NCI-H748 (cell line): Measurements from ENCODE around the gene COL4A6.
A peak's percentile ranks its signal among the peaks of the same experiment; 100 is the strongest.

ENCODE experiments used
- DNase-seq: peaks from one replicate; lab custom pipeline; 2025; ENCODE audit not compliant: unreplicated experiment; lab: John Stamatoyannopoulos, UW

COL4A6 gene

DNA sequence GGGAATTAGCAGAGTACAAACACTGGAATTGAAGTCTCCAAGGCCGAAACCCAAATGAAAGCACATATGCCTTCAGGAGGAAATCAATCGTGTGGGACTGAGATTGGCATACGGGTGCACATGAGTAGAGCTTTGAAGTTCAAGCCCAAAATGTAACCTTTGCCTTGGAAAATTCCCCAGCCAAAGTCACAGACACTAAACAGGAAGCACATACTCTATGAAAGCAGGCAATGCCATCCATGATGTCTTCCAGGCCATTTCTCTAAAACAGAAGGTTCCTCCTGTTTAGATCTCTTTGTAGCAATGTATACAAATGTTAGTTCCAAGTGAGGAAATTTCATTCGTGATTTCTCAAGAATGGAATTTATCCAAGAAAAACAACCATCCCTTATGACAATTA is 162.5 kb downstream of the COL4A6 start:
- no peak for DNase-seq

DNA sequence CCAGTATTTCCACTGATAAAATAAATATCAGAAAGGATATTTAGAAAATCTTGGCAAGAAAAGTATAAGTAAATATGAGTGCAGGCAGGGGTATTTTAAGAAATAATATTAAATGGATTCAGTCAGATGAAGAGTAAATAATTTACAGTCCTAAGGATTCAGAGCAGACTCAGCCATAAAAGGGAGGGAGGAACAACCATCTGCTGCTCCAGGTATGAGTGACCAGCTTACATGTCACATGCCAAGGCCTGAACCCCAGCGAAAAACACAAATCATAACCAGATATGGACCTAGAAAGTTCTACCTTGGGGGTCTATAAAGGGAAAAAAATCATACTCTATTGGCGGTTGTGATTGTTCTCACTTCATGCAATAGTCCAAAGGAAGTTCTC is 166.8 kb downstream of the COL4A6 start:
- DNase-seq: no peak

- no peak for DNase-seq
These were observed 167.4 kb downstream of the COL4A6 start for GRCh38 chrX:108270739-108271396.

DNA sequence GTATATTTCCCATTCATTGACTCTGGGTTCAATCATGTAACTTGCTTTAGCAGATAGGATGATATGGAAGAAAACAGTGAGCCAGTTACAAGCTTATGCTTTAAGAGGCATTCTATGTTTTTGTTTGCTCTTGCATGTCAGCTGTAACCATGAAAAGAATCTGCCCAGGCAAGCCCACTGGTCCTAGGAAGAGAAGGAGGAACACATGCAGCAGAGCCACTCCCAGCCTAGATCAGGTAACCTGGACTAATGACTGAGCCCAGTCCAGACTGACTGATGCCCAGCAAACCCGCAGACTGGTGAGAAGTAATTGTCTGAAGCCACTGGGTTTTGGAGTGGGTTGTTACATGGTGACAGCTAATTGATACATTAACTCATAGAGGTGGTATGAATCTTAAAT is 167.9 kb downstream of the COL4A6 start:
- peak; percentile 36 for DNase-seq

DNA sequence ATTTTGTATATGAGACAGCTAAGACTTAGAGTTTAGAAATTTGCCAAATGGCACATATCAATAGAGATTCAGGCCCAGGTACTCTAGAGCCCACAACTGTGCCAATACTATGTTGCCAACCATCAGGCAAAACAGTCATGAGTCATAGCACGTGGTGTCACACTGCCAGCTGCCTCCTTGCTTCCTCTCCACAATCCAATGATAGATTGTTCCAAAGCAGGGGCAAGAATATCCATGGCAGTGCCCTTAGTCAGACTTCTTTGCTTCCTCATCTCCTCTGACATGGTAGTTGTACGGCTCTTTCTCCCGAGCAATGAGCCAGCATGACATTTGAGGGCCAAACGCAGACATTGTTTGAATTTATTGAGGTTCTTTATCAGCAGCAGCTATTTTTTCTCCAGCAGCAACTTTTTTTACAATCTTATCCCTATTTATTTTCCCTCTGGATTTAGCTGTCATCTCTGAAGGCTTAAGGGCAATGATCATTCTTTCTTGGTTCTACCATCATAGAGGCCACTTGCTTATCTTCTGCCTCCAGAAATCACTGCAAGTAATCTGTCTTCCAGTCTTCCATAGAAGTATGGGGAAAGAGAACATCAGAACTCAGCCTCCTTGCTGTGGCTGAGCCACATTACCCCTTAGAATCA is 169.7 kb downstream of the COL4A6 start:
- no peak for DNase-seq

GRCh38 chrX:108267557-108267956 is 170.7 kb downstream of the COL4A6 start:
- no peak for DNase-seq

- DNase-seq: no peak
These were observed 173.8 kb downstream of the COL4A6 start for GRCh38 chrX:108264376-108264775.

GRCh38 chrX:108261549-108262203 is 176.5 kb downstream of the COL4A6 start:
- no peak for DNase-seq

- no peak for DNase-seq
These were observed 180.7 kb downstream of the COL4A6 start for GRCh38 chrX:108257556-108257955.

DNA sequence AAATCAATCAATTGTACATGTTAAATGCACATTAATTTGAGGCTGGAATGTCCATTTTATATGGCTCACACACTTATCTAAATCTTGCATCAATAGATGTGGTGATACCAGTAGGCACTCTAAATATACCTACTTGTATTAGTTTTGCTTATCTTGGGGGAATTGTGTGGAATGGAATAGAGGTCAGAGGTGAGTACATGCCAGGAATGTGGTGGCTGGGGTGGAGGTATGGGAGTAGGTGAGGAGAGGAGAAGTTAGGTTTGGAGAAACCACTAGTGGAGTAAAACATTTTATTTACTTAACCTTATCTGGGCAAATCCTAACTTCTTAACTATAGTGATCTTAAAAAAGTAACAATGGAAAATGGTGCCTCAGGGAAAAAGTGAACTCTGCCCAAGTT is 183.6 kb downstream of the COL4A6 start:
- no peak for DNase-seq

GRCh38 chrX:108250654-108251579 is 187.3 kb downstream of the COL4A6 start:
- no peak for DNase-seq

DNA sequence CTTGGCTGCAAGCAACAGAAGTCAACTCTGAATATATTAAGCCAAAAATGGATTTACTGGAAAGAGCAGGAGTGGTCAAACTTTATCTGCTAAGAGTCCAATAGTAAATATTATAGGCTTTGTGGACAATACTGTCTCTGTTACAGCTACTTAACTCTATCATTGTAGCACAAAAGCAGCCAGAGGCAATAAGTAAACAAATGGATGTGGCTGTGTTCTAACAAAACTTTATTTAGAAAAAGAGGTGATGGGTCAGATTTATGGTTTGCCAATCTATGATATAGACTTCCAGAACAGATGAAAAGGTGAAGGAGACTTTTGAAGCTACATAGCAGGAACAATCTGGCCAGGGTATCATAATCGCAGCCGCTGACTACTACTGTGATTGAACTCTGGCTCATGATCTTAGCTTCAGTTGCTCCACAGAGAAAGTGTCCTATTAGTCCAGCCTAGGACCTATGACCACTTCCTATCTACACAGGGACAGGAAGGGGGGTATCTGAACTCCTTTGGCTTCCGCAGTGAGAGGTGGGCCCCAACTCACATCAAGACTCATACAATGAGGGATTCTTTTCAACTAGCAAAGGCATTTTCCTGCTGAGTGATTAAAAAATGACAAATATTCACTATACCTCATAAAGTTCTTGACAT is 191.8 kb downstream of the COL4A6 start:
- DNase-seq: no peak

GRCh38 chrX:108245462-108245861 is 192.8 kb downstream of the COL4A6 start:
- DNase-seq: peak; percentile 2

DNA sequence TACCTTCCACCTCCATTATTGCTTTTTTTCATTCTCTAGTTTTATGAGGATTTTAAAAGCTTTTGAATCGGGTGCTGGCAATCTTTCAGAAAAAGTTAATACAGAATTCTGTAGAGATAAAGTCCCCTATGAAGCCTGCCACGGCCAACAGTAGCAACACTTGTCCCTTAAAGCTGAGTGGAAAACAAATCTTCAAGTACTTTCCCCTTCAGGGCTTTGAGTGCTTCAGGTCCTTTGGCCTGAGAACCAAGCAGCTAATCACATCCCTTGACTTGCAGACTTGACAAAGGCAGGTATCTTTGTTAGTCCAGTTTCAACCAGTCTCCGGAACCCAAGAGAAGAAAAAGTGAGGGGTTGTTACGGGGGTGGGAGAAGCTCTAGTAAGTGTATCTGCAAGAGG is 202.2 kb downstream of the COL4A6 start:
- DNase-seq: no peak

DNA sequence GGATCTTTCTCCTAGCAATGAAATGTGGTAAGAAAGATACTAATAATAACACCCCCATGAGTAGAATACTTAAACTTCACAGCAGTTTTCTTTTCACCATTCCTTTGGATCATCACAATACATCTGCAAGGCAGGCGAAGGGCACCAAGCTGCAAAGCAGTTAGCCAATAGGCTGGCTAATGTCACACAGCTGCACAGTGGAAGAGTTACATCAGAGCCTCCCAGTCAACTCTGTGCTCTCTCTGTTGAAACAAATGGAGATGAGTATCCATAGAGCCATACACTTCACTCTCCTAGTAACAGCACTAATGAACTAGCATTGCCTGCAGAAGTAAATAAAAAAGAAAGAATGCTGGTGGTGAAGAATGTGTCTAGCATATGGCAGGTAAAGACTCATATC is 207.6 kb downstream of the COL4A6 start:
- DNase-seq: no peak

DNA sequence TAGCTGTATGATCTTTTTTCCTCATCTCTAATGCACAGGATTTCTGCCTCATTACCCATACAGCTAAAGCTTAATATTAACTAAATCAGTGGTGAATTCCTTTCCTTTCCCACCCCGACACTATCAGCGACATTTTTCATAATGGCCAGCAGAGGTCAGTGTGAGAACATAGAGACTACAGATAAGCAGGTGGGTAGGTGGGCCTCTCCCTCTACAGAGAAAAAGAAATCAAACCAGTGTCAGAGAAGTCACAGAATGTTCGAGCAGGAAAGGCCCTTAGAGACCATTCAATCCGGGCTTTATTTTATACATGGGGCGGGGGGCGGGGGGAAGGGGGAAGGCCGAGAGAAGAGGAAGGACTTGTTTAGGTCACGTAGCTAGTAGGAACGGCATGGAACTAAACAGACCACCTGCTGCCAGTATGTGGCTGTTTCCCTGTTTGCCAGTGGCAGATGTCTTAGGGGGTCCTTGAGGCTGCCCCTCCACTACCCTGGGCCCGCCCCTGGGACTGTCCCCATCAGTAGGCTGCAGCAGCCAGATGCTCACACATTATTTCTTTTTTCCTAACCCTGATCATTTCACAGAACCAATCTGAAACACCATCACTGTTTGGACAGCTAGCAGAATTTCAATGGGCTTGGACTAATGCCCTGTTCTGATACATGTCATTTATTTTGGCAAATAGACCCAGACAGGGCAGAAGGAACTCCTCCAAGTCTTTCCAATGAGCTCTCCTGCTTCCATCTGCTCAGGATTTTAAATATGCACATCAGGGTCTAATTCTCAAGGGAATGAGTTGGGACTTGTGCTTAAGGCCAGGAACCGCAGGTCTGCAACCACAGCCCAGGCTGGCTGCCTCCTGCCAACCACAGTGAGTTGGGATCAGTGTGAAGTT is 213.2 kb downstream of the COL4A6 start:
- DNase-seq: peak; percentile 52

- DNase-seq: no peak
These were observed 214.0 kb downstream of the COL4A6 start for GRCh38 chrX:108224218-108224617.

DNA sequence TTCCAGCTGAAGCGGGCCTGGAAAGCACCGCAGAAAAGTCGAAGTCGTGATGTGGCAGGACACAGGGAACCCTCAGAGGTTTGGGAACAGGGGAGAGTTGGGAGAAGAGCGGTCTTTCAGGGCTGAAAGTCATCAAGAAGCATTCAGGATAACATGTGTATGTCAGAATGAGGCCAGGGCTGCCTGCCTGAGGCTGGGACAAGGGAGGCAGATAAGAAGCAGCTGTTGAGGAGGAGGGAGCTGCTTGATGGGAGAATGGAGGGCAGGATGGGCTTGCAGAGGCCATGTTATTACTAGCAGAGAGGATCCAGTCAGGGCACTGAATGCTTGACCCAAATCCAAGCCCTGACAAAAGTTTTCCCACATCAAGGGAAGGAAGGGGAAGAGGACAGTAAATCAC is 214.6 kb downstream of the COL4A6 start:
- DNase-seq: no peak

- DNase-seq: no peak
These were observed 216.8 kb downstream of the COL4A6 start for GRCh38 chrX:108221301-108221864.
